Stimulated activated naive CD4-positive, alpha-beta T cell treated with Interleukin-2 at 50 U/mL for 16 hours (primary cell): Measurements from ENCODE around the gene ASCC3.

Experiments
- DNase-seq: peaks from one replicate; lab custom pipeline; 2025; lab: John Stamatoyannopoulos, UW

ASCC3 gene

GRCh38 chr6:100724222-100724621, 156.9 kb downstream of the ASCC3 start:
- DNase-seq: no peak

GRCh38 chr6:100721256-100721655, 159.9 kb downstream of the ASCC3 start:
- no peak for DNase-seq

GRCh38 chr6:100719883-100720682, 161.0 kb downstream of the ASCC3 start:
- no peak for DNase-seq

- no peak for DNase-seq
Observed at GRCh38 chr6:100712997-100713396, 168.1 kb downstream of the ASCC3 start.

GRCh38 chr6:100706491-100706890, 174.6 kb downstream of the ASCC3 start:
- DNase-seq: no peak

- no peak for DNase-seq
Observed at GRCh38 chr6:100704961-100705360, 176.2 kb downstream of the ASCC3 start.

GRCh38 chr6:100701728-100702127, 179.4 kb downstream of the ASCC3 start:
- no peak for DNase-seq

GRCh38 chr6:100700009-100700408, 181.1 kb downstream of the ASCC3 start:
- DNase-seq: no peak

GRCh38 chr6:100695445-100695844, 185.7 kb downstream of the ASCC3 start:
- DNase-seq: no peak

GRCh38 chr6:100693249-100693927, 187.7 kb downstream of the ASCC3 start:
- no peak for DNase-seq

GRCh38 chr6:100691972-100692371, 189.2 kb downstream of the ASCC3 start:
- DNase-seq: no peak

GRCh38 chr6:100686216-100686615, 194.9 kb downstream of the ASCC3 start:
- no peak for DNase-seq

GRCh38 chr6:100685747-100686146, 195.4 kb downstream of the ASCC3 start:
- no peak for DNase-seq

- DNase-seq: no peak
Observed at GRCh38 chr6:100680163-100680562, 201.0 kb downstream of the ASCC3 start.

GRCh38 chr6:100678027-100678426, 203.1 kb downstream of the ASCC3 start:
- no peak for DNase-seq

GRCh38 chr6:100677240-100677639, 203.9 kb downstream of the ASCC3 start:
- DNase-seq: no peak

GRCh38 chr6:100673641-100674040, 207.5 kb downstream of the ASCC3 start:
- no peak for DNase-seq

- DNase-seq: no peak
Observed at GRCh38 chr6:100671740-100672139, 209.4 kb downstream of the ASCC3 start.

GRCh38 chr6:100670056-100670455, 211.1 kb downstream of the ASCC3 start:
- DNase-seq: no peak

- no peak for DNase-seq
Observed at GRCh38 chr6:100665041-100665380, 216.1 kb downstream of the ASCC3 start.

GRCh38 chr6:100664274-100665040, 216.7 kb downstream of the ASCC3 start:
- DNase-seq: no peak

GRCh38 chr6:100663219-100663863, 217.8 kb downstream of the ASCC3 start:
- DNase-seq: no peak
